Mesothelial cell of epicardium (in vitro differentiated cells): ENCODE data around the gene HDAC9. TPM values are rescaled to one million over a fixed set of nuclear protein-coding genes. Genes with fewer than 3 reads are reported as not detected.

Experiments
- DNase-seq, 2 experiments: peaks; one replicate each; pipeline ENCODE4 v3.0.0; 2021; ENCODE audit warnings: low spot score in 2 of 2; ENCODE audit not compliant: unreplicated experiment in 2 of 2
- H3K27ac Mint-ChIP-seq: 2 replicates; pipeline ENCODE4 v1.8.0; 2021; ENCODE audit warnings: mixed read lengths
- H3K27me3 Mint-ChIP-seq: 2 replicates; pipeline ENCODE4 v1.8.0; 2021; ENCODE audit warnings: low read depth, mixed read lengths
- H3K36me3 Mint-ChIP-seq: 2 replicates; pipeline ENCODE4 v1.8.0; 2021; ENCODE audit warnings: mixed read lengths
- H3K4me1 Mint-ChIP-seq: 2 replicates; pipeline ENCODE4 v1.8.0; 2021; ENCODE audit warnings: mixed read lengths
- H3K4me3 Mint-ChIP-seq: 2 replicates; pipeline ENCODE4 v1.8.0; 2021; ENCODE audit warnings: mild to moderate bottlenecking, moderate library complexity, mixed read lengths
- H3K9me3 Mint-ChIP-seq: 2 replicates; pipeline ENCODE4 v1.8.0; 2021; ENCODE audit warnings: mixed read lengths
- total RNA-seq: library from RNA; stranded (reverse); gene quantifications from 3 replicates; pipeline ENCODE4 v1.2.1, GENCODE V29; 2021
- TF ChIP-seq, protein P1 (sequence below): fragments of 200-600 bp; sonication (generic); IDR thresholded peaks from one replicate; pipeline ENCODE4 v1.5.0; 2021; ENCODE audit warnings: antibody characterized with exemption; ENCODE audit not compliant: unreplicated experiment

The HDAC9 gene
- total RNA-seq, 1 donor from 2014 or later: 37.4 TPM

DNA sequence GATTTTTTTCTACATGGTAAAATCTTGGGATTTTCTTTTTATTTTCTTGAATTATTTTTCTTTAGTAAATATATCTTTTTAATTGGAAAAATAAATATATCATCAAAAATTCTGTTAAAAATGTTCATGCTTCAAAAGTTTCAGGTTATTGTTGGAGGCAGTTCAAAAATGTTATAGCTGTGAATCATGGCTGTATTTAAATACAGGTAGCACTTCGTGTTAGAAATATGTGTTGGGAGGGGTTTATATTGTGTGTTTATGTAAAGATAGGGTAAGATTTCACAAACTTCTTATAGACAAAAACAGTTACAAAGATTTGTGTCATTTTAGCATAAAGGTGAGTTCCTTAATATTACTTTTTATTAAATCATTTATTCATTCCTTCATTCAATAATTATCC is 60.4 kb downstream of the HDAC9 start:
- Mint-ChIP-seq H3K9me3 (peaks cover 3% of the 10 kb centered on the region), H3K4me1 (peaks cover 39% of the 10 kb centered on the region), H3K4me3 (no peak overlapping the region), H3K36me3 (no peaks in the 10 kb centered on the region), H3K27ac (no peak overlapping the region), H3K27me3 (no peaks in the 10 kb centered on the region)
- no peak for DNase-seq
- TF ChIP-seq, protein P1, sequence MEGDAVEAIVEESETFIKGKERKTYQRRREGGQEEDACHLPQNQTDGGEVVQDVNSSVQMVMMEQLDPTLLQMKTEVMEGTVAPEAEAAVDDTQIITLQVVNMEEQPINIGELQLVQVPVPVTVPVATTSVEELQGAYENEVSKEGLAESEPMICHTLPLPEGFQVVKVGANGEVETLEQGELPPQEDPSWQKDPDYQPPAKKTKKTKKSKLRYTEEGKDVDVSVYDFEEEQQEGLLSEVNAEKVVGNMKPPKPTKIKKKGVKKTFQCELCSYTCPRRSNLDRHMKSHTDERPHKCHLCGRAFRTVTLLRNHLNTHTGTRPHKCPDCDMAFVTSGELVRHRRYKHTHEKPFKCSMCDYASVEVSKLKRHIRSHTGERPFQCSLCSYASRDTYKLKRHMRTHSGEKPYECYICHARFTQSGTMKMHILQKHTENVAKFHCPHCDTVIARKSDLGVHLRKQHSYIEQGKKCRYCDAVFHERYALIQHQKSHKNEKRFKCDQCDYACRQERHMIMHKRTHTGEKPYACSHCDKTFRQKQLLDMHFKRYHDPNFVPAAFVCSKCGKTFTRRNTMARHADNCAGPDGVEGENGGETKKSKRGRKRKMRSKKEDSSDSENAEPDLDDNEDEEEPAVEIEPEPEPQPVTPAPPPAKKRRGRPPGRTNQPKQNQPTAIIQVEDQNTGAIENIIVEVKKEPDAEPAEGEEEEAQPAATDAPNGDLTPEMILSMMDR: no peak

DNA sequence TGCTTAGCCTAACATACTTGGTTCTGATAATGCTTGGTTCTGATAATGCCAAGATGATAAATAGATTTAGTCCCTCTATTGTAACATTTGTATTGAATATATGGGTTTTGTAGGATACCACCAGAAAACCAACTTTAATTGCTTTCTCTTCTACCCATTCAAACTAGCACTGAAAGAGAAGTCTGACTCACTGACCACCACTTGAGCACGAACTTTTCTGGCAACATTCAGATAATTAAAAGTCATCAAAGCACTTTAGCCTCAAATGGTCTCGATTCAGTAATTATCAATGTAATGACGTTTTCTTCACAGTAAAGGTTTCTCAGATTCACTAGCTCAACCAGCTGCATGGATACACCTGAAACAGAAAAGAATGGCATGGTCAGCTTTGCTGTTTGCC is 63.0 kb downstream of the HDAC9 start:
- Mint-ChIP-seq H3K4me1 (peaks cover 17% of the 10 kb centered on the region), H3K27me3 (no peaks in the 10 kb centered on the region), H3K36me3 (no peaks in the 10 kb centered on the region), H3K9me3 (peaks cover 3% of the 10 kb centered on the region), H3K27ac (no peak overlapping the region), H3K4me3 (no peak overlapping the region)
- TF ChIP-seq, protein P1: no peak
- DNase-seq: no peak

DNA sequence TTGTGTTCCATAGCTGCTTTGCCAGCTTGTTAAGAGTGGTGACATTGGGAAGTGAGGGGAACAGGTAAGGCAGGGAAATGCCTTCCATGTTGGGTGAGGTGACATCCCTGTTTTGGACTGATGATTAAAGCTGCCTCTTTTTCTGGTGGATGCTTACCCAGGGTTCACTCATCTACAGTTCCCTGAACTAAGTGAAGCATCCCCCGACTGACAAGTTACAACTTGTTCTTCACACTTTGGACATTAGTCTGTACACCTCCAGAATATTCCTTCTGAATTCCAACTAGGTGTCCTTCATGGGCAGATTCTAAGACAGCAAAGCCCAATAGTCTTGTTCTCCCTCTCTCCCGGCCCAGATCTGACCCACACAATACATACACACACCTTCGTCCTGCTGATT is 63.4 kb downstream of the HDAC9 start:
- Mint-ChIP-seq H3K4me3 (no peak overlapping the region), H3K27me3 (no peaks in the 10 kb centered on the region), H3K27ac (no peak overlapping the region), H3K36me3 (no peaks in the 10 kb centered on the region), H3K4me1 (peaks cover 13% of the 10 kb centered on the region), H3K9me3 (peaks cover 3% of the 10 kb centered on the region)
- TF ChIP-seq, protein P1: no peak
- no peak for DNase-seq

DNA sequence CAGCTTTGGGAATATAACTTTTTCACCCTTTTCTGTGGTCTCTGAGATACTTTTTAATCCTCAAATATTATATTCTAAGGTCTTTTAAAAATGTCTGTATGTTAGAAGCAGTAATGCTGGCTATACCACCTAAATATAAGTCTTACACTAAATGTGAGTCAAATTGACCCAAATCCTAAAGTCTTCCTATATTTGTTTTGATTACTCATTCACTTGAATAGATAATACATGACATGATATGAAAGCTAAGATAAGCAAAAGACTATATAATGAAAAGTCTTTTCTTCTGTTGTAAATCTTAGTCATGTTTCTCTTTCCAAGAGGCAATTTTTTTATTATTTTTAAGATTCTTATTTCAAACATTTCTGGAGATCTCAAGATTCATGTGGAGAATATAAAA is 64.2 kb downstream of the HDAC9 start:
- no peak overlapping the region for H3K27ac Mint-ChIP-seq
- no peak overlapping the region for H3K4me3 Mint-ChIP-seq
- H3K36me3 Mint-ChIP-seq: no peaks in the 10 kb centered on the region
- TF ChIP-seq, protein P1: no peak
- H3K9me3 Mint-ChIP-seq: no peaks in the 10 kb centered on the region
- peaks cover 12% of the 10 kb centered on the region for H3K4me1 Mint-ChIP-seq
- no peaks in the 10 kb centered on the region for H3K27me3 Mint-ChIP-seq
- no peak for DNase-seq

DNA sequence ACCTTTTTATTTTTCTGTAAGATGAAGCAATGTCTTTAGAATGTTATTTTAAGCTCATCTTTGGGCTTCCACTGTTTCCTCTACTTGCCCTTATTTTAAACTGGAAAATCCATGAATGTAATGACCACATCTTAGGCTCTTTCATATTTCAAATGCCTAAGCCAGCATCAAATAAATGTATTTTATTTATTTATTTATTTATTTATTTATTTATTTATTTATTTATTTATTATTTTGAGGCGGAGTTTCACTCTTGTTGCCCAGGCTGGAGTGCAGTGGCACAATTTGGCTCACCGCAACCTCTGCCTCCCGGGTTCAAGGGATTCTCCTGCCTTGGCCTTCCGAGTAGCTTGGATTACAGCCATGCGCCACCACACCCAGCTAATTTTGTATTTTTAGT is 69.2 kb downstream of the HDAC9 start:
- H3K4me3 Mint-ChIP-seq: no peak overlapping the region
- no peaks in the 10 kb centered on the region for H3K36me3 Mint-ChIP-seq
- TF ChIP-seq, protein P1: no peak
- H3K9me3 Mint-ChIP-seq: no peaks in the 10 kb centered on the region
- H3K27ac Mint-ChIP-seq: no peak overlapping the region
- H3K27me3 Mint-ChIP-seq: no peaks in the 10 kb centered on the region
- H3K4me1 Mint-ChIP-seq: peaks cover 3% of the 10 kb centered on the region
- DNase-seq: no peak

DNA sequence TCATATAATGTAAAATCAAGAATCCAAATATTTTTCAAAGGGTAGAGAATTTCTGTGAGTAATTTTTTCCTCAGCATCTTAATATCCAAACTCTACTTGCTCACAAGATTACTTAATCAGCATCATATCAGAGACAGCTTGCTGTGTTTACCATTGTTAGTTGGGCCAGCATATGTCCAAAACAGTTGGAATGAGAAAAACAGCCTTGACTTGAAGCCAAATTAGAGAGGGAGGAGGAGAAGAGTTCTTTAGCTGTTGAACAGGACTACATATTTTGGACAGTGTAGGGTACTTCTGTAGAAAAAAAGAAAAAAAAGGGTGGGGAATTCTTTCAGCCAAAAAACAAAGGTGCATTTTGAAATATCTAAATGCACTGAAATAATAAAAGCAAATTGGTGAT is 69.8 kb downstream of the HDAC9 start:
- Mint-ChIP-seq H3K4me3 (no peak overlapping the region), H3K36me3 (no peaks in the 10 kb centered on the region), H3K27ac (no peak overlapping the region), H3K9me3 (no peaks in the 10 kb centered on the region), H3K27me3 (no peaks in the 10 kb centered on the region), H3K4me1 (peaks cover 5% of the 10 kb centered on the region)
- no peak for DNase-seq
- TF ChIP-seq, protein P1: no peak
